Uterus (tissue), 2 donors: ENCODE data around the gene EFNA4.

Source experiments
- CTCF ChIP-seq, 4 experiments: fragments of 200-600 bp in 2 of 4; fragments of 450-650 bp in 2 of 4; sonication (generic) in 2 of 4; IDR thresholded peaks; one replicate each; pipeline ENCODE4 v1.5.1; 2016 to 2019; ENCODE audit warnings: antibody characterized with exemption in 4 of 4, mild to moderate bottlenecking in 2 of 4, moderate library complexity in 1 of 4
- POLR2A ChIP-seq, 2 donors: fragments of 450-650 bp; IDR thresholded peaks; one replicate each; pipeline ENCODE4 v1.6.1; 2016; ENCODE audit warnings: antibody characterized with exemption in 2 of 2, mild to moderate bottlenecking in 1 of 2, moderate library complexity in 1 of 2

- TF ChIP-seq POLR2A (IDR thresholded peaks at IDR 0.05) (no peak), CTCF (IDR thresholded peaks at IDR 0.05) (no peak)
These were observed 39.2 kb upstream of the EFNA4 start for GRCh38 chr1:155024315-155024714.
